Endothelial cell of umbilical vein (primary cell): ENCODE results near the gene OTOP1.

Source experiments
- CTCF ChIP-seq, 2 donors: IDR thresholded peaks; 1 replicate in 1 of 2; 2 replicates in 1 of 2; pipeline ENCODE4 v1.5.1; 2011; ENCODE audit warnings: low read length in 2 of 2, mild to moderate bottlenecking in 2 of 2, moderate library complexity in 2 of 2, control low read depth in 1 of 2, inconsistent platforms in 1 of 2, low read depth in 1 of 2; ENCODE audit not compliant: insufficient read depth in 1 of 2; ENCODE audit errors: extremely low read depth in 1 of 2
- EZH2 ChIP-seq: IDR thresholded peaks from 2 replicates; pipeline ENCODE4 v1.6.1; 2012; ENCODE audit warnings: borderline replicate concordance, low read depth, mild to moderate bottlenecking, moderate library complexity, low read length, inconsistent platforms; ENCODE audit not compliant: severe bottlenecking
- FOS ChIP-seq: IDR thresholded peaks from 2 replicates; pipeline ENCODE4 v1.6.1; 2011; ENCODE audit warnings: mild to moderate bottlenecking, low read length, moderate library complexity, borderline replicate concordance; ENCODE audit not compliant: insufficient read depth
- GATA2 ChIP-seq: IDR thresholded peaks from 2 replicates; pipeline ENCODE4 v1.7.0; 2011; ENCODE audit warnings: low read depth, mild to moderate bottlenecking, moderate library complexity, mixed read lengths, low read length; ENCODE audit not compliant: insufficient read length, insufficient read depth
- JUN ChIP-seq: IDR thresholded peaks from 2 replicates; pipeline ENCODE4 v1.6.1; 2011; ENCODE audit warnings: borderline replicate concordance, low read depth; ENCODE audit not compliant: insufficient read length, insufficient read depth
- MAX ChIP-seq: IDR thresholded peaks from 2 replicates; pipeline ENCODE4 v1.6.1; 2011; ENCODE audit not compliant: insufficient read depth, insufficient read length
- MYC ChIP-seq: IDR thresholded peaks from one replicate; pipeline ENCODE4 v1.6.1; 2011; ENCODE audit warnings: mild to moderate bottlenecking, low read depth, low read length
- POLR2A ChIP-seq: IDR thresholded peaks from 2 replicates; pipeline ENCODE4 v1.6.1; 2012; ENCODE audit warnings: low read depth, mild to moderate bottlenecking, control low read depth, low read length
- POLR2AphosphoS5 ChIP-seq: IDR thresholded peaks from 2 replicates; pipeline ENCODE4 v1.6.1; 2012; ENCODE audit warnings: low read depth, mild to moderate bottlenecking, control low read depth, low read length, moderate library complexity; ENCODE audit not compliant: insufficient read depth

GRCh38 chr4:4204401-4204745, 22.4 kb downstream of the OTOP1 start:
- no peak for TF ChIP-seq CTCF (IDR thresholded peaks at IDR 0.05; ENCODE audit: extremely low read depth in 1 of 2, insufficient read depth in 1 of 2, low read depth in 1 of 2, low read length in 2 of 2)
- TF ChIP-seq EZH2: no peak
- no peak for TF ChIP-seq POLR2AphosphoS5
- TF ChIP-seq MAX: no peak
- no peak for TF ChIP-seq POLR2A
- TF ChIP-seq JUN: no peak
- no peak for TF ChIP-seq GATA2
- TF ChIP-seq MYC: no peak
- no peak for TF ChIP-seq FOS
